HepG2 (cell line): ENCODE results near the gene SPAG6. TPM values are rescaled to one million over a fixed set of nuclear protein-coding genes. Genes with fewer than 3 reads are reported as not detected.

Experiments
- ATM ChIP-seq: fragments of 450-650 bp; IDR thresholded peaks from 2 replicates; pipeline ENCODE4 v1.7.1; 2017; ENCODE audit warnings: mild to moderate bottlenecking, borderline replicate concordance
- CENPX ChIP-seq: sonication (generic); formaldehyde crosslinking; IDR thresholded peaks from 2 replicates; pipeline ENCODE4 v1.9.0; 2021; ENCODE audit warnings: mild to moderate bottlenecking, missing genetic modification reagents, moderate library complexity
- CSRNP2 ChIP-seq: sonication (generic); formaldehyde crosslinking; conservative IDR thresholded peaks from 2 replicates; pipeline ENCODE4 v1.8.0; 2022; ENCODE audit warnings: low read depth, missing genetic modification reagents
- EZH2 ChIP-seq: conservative IDR thresholded peaks from 2 replicates; pipeline ENCODE4 v1.6.1; 2012; ENCODE audit warnings: mild to moderate bottlenecking, low read depth, low read length, moderate library complexity
- IKZF1 ChIP-seq: fragments of 450-650 bp; IDR thresholded peaks from 2 replicates; pipeline ENCODE4 v1.7.1; 2016
- IRX3 ChIP-seq: sonication (generic); formaldehyde crosslinking; IDR thresholded peaks from 2 replicates; pipeline ENCODE4 v1.8.1; 2023; ENCODE audit warnings: mild to moderate bottlenecking, low read depth, missing genetic modification reagents, borderline replicate concordance
- KDM2A ChIP-seq: sonication (generic); formaldehyde crosslinking; IDR thresholded peaks from 2 replicates; pipeline ENCODE4 v1.4.0; 2020; ENCODE audit warnings: low read depth, missing genetic modification reagents, borderline replicate concordance
- MAX ChIP-seq: IDR thresholded peaks from 2 replicates; pipeline ENCODE4 v1.6.1; 2012; ENCODE audit warnings: inconsistent platforms
- MEIS1 ChIP-seq: sonication (generic); formaldehyde crosslinking; IDR thresholded peaks from 2 replicates; pipeline ENCODE4 v1.9.0; 2021; ENCODE audit warnings: mild to moderate bottlenecking, missing genetic modification reagents, moderate library complexity, borderline replicate concordance
- MLLT10 ChIP-seq: sonication (generic); formaldehyde crosslinking; IDR thresholded peaks from 2 replicates; pipeline ENCODE4 v1.4.0; 2020; ENCODE audit warnings: missing genetic modification reagents
- NFE2 ChIP-seq: sonication (generic); formaldehyde crosslinking; IDR thresholded peaks from 2 replicates; pipeline ENCODE4 v1.4.0; 2020; ENCODE audit warnings: missing genetic modification reagents
- TCF12 ChIP-seq, 2 experiments: fragments of 450-650 bp in 1 of 2; sonication (generic) in 1 of 2; formaldehyde crosslinking in 1 of 2; IDR thresholded peaks; 2 replicates each; pipeline versions ENCODE4 v1.6.1 to v1.8.0; 2017 to 2022; ENCODE audit warnings: antibody characterized with exemption in 1 of 2, mild to moderate bottlenecking in 1 of 2, missing genetic modification reagents in 1 of 2, moderate library complexity in 1 of 2
- ZFX ChIP-seq: sonication (generic); formaldehyde crosslinking; IDR thresholded peaks from 2 replicates; pipeline ENCODE4 v1.4.0; 2020; ENCODE audit warnings: mild to moderate bottlenecking, low read depth, missing genetic modification reagents, moderate library complexity
- ZMYM3 ChIP-seq: sonication (generic); formaldehyde crosslinking; IDR thresholded peaks from 2 replicates; pipeline ENCODE4 v1.5.1; 2020; ENCODE audit warnings: mild to moderate bottlenecking, missing genetic modification reagents
- ZNF432 ChIP-seq: sonication (generic); formaldehyde crosslinking; IDR thresholded peaks from 2 replicates; pipeline ENCODE4 v1.5.0; 2020; ENCODE audit warnings: missing genetic modification reagents, mild to moderate bottlenecking, borderline replicate concordance
- ZNF460 ChIP-seq: sonication (generic); formaldehyde crosslinking; IDR thresholded peaks from 2 replicates; pipeline ENCODE4 v1.5.1; 2020; ENCODE audit warnings: missing genetic modification reagents, mild to moderate bottlenecking, borderline replicate concordance
- ZNF501 ChIP-seq: sonication (generic); formaldehyde crosslinking; IDR thresholded peaks from 2 replicates; pipeline ENCODE4 v1.5.1; 2020; ENCODE audit warnings: mild to moderate bottlenecking, moderate library complexity, missing genetic modification reagents
- ZNF691 ChIP-seq: sonication (generic); formaldehyde crosslinking; IDR thresholded peaks from 2 replicates; pipeline ENCODE4 v1.4.0; 2020; ENCODE audit warnings: missing genetic modification reagents, low read depth, mild to moderate bottlenecking, borderline replicate concordance
- ZNF850 ChIP-seq: sonication (generic); formaldehyde crosslinking; conservative IDR thresholded peaks from 2 replicates; pipeline ENCODE4 v1.9.0; 2021; ENCODE audit warnings: mild to moderate bottlenecking, missing genetic modification reagents
- polyA plus RNA-seq, 8 experiments: library from polyadenylated mRNA; depleted of rRNA in 3 of 8; stranded (reverse) in 7 of 8; unstranded in 1 of 8; fragments of >200 nt; fragmentation: Illumina TruSeq in 4 of 8; extraction: Trizol in 4 of 8; gene quantifications; 2 replicates each; pipeline versions ENCODE4 v1.2.1 to v1.2.3, GENCODE V29; 2011 to 2016; ENCODE audit warnings: low read depth in 4 of 8, missing spikeins in 1 of 8, mixed read lengths in 1 of 8; ENCODE audit not compliant: insufficient read depth in 1 of 8
- total RNA-seq, 5 experiments: library from RNA; depleted of rRNA; stranded (reverse); fragments of >200 nt; fragmentation: Illumina TruSeq; extraction: Trizol; gene quantifications; 2 replicates each; pipeline ENCODE4 v1.2.3, GENCODE V29; 2016; ENCODE audit warnings: low read depth in 1 of 5
- TF ChIP-seq, protein P1 (sequence below): sonication (generic); formaldehyde crosslinking; IDR thresholded peaks from 2 replicates; pipeline ENCODE4 v1.5.0; 2020; ENCODE audit warnings: missing genetic modification reagents
- TF ChIP-seq, protein P2 (sequence below): sonication (generic); formaldehyde crosslinking; IDR thresholded peaks from 2 replicates; pipeline ENCODE4 v1.4.0; 2020; ENCODE audit warnings: missing genetic modification reagents
- TF ChIP-seq, protein P3 (sequence below): sonication (generic); formaldehyde crosslinking; IDR thresholded peaks from 2 replicates; pipeline ENCODE4 v1.4.0; 2020; ENCODE audit warnings: missing genetic modification reagents; ENCODE audit errors: not compliant biosample characterization

SPAG6 gene
- total and polyA plus RNA-seq, 2 of the 13 experiments (the other 11 are each of a cell fraction or from before 2014, with no cell fraction given), result not detected

DNA sequence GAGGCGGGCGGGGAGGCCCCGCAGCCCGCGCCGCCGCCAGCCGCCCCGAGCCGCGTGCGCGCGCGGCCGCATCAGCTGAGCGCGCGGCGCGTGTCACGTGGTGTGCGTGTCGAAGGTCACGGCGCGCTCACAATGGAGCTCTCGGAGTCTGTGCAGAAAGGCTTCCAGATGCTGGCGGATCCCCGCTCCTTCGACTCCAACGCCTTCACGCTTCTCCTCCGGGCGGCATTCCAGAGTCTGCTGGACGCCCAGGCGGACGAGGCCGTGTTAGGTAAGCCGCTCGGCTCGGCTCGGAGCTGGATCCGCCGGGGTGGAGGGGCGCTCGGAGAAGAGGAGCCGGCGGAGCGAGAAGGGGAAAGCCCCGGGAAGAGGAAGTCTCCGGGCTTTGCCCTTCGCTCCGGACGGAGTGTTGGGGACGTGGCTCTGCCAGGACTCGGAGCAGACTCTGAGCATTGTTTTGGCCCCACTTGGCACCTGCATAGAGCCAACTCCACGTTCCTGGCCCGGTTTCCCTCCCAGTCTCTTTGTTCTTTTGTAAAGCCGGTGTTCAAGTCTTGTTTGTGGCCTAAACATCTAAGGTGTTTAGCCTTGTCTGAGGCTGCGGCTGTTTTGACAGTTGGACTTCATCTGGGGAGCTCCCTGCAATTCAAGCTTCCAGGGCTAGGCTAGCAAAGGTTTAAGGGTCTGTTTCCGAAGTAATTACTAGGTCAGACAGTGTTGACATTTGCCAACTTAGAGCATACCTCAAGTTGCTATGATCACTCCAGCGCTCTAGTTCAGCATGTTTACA, 28.8 kb upstream of the SPAG6 start, which contains the start of gene COMMD3 (continued):
- TF ChIP-seq ZNF850 (CRISPR knock-in tag) (peak; percentile 80; the same call in 1 of the 2 replicates), IKZF1 (no peak), CSRNP2 (no peak), TCF12 (IDR thresholded peaks at IDR 0.05) (no peak), TCF12 (CRISPR knock-in tag; IDR thresholded peaks at IDR 0.05) (peak; percentile 41; the same call in 1 of the 2 replicates), MEIS1 (CRISPR knock-in tag) (no peak), ATM (no peak), ZMYM3 (CRISPR knock-in tag) (no peak), IRX3 (CRISPR knock-in tag) (peak; percentile 14; the same call in 1 of the 2 replicates), CENPX (CRISPR knock-in tag) (no peak), ZFX (peak; percentile 84), ZNF501 (peak; percentile 67; the same call in 1 of the 2 replicates), NFE2 (CRISPR knock-in tag) (no peak), ZNF691 (CRISPR knock-in tag) (peak; percentile 53; the same call in 1 of the 2 replicates), ZNF432 (no peak), MAX (peak; percentile 92), EZH2 (no peak), MLLT10 (CRISPR knock-in tag) (no peak), KDM2A (CRISPR knock-in tag) (peak; percentile 85), ZNF460 (CRISPR knock-in tag) (no peak; the same call in 1 of the 2 replicates)
- TF ChIP-seq, protein P1, sequence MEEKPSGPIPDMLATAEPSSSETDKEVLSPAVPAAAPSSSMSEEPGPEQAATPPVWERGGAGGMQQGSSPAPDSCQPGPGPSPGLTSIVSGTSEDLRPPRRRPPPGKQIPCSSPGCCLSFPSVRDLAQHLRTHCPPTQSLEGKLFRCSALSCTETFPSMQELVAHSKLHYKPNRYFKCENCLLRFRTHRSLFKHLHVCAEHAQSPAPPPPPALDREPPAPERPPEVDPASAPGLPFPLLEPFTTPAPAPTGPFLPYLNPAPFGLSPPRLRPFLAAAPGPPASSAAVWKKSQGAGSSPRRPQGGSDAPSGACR (CRISPR knock-in tag), result no peak
- TF ChIP-seq, protein P2, sequence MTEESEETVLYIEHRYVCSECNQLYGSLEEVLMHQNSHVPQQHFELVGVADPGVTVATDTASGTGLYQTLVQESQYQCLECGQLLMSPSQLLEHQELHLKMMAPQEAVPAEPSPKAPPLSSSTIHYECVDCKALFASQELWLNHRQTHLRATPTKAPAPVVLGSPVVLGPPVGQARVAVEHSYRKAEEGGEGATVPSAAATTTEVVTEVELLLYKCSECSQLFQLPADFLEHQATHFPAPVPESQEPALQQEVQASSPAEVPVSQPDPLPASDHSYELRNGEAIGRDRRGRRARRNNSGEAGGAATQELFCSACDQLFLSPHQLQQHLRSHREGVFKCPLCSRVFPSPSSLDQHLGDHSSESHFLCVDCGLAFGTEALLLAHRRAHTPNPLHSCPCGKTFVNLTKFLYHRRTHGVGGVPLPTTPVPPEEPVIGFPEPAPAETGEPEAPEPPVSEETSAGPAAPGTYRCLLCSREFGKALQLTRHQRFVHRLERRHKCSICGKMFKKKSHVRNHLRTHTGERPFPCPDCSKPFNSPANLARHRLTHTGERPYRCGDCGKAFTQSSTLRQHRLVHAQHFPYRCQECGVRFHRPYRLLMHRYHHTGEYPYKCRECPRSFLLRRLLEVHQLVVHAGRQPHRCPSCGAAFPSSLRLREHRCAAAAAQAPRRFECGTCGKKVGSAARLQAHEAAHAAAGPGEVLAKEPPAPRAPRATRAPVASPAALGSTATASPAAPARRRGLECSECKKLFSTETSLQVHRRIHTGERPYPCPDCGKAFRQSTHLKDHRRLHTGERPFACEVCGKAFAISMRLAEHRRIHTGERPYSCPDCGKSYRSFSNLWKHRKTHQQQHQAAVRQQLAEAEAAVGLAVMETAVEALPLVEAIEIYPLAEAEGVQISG, result peak; percentile 54; the same call in 1 of the 2 replicates
- TF ChIP-seq, protein P3, sequence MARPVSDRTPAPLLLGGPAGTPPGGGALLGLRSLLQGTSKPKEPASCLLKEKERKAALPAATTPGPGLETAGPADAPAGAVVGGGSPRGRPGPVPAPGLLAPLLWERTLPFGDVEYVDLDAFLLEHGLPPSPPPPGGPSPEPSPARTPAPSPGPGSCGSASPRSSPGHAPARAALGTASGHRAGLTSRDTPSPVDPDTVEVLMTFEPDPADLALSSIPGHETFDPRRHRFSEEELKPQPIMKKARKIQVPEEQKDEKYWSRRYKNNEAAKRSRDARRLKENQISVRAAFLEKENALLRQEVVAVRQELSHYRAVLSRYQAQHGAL (CRISPR knock-in tag), result no peak
